Measurements from ENCODE around the gene NPTN.

DNA sequence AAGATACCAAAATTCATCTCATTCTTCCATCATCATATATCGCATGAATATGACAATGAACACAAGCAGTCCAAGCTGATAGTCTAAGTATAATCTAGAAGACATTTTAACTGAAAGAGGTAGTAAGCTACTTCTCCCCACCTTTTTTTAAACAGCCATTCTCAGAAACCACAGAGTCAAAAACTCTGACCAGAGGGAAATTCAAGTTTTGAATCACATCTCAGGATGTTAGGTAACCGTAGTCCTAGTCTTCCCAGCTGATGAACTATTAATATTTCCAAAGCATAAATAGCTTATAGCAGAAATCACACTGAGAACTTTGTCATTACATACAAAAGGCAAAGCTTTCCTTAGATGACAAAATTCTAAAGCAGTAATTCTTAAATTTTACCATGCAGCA, 25.8 kb downstream of the NPTN start:
- TF ChIP-seq, protein P1, sequence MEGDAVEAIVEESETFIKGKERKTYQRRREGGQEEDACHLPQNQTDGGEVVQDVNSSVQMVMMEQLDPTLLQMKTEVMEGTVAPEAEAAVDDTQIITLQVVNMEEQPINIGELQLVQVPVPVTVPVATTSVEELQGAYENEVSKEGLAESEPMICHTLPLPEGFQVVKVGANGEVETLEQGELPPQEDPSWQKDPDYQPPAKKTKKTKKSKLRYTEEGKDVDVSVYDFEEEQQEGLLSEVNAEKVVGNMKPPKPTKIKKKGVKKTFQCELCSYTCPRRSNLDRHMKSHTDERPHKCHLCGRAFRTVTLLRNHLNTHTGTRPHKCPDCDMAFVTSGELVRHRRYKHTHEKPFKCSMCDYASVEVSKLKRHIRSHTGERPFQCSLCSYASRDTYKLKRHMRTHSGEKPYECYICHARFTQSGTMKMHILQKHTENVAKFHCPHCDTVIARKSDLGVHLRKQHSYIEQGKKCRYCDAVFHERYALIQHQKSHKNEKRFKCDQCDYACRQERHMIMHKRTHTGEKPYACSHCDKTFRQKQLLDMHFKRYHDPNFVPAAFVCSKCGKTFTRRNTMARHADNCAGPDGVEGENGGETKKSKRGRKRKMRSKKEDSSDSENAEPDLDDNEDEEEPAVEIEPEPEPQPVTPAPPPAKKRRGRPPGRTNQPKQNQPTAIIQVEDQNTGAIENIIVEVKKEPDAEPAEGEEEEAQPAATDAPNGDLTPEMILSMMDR (IDR thresholded peaks at IDR 0.05) = no peak
- TF ChIP-seq POLR2AphosphoS5 (IDR thresholded peaks at IDR 0.05) = no peak
- TF ChIP-seq POLR2A (IDR thresholded peaks at IDR 0.05) = no peak
- TF ChIP-seq EP300 (IDR thresholded peaks at IDR 0.05) = no peak
